ENCODE data around the gene PPP1R3E.

The PPP1R3E gene

GRCh38 chr14:23323838-23324454 lies 21.3 kb upstream of the PPP1R3E start:
- no peak for TF ChIP-seq FOXM1 (IDR thresholded peaks at IDR 0.05; ENCODE audit: borderline replicate concordance, low read depth)
- TF ChIP-seq TAF1 (IDR thresholded peaks at IDR 0.05; ENCODE audit: low read depth), result no peak
- no peak for TF ChIP-seq NFIC (IDR thresholded peaks at IDR 0.05)
- TF ChIP-seq EGR1 (IDR thresholded peaks at IDR 0.05), result no peak
- no peak for TF ChIP-seq TCF12 (IDR thresholded peaks at IDR 0.05; ENCODE audit: low read depth)
- TF ChIP-seq ZBTB7A (IDR thresholded peaks at IDR 0.05; ENCODE audit: low read depth), result no peak
- TF ChIP-seq RAD21 (IDR thresholded peaks at IDR 0.05; ENCODE audit: low read depth), result no peak
- TF ChIP-seq EP300 (IDR thresholded peaks at IDR 0.05; ENCODE audit: borderline replicate concordance), result no peak
- no peak for TF ChIP-seq YY1 (IDR thresholded peaks at IDR 0.05; ENCODE audit: low read depth)
- TF ChIP-seq CEBPB (IDR thresholded peaks at IDR 0.05), result no peak
- no peak for TF ChIP-seq MAX (IDR thresholded peaks at IDR 0.05)
- TF ChIP-seq, protein P1, sequence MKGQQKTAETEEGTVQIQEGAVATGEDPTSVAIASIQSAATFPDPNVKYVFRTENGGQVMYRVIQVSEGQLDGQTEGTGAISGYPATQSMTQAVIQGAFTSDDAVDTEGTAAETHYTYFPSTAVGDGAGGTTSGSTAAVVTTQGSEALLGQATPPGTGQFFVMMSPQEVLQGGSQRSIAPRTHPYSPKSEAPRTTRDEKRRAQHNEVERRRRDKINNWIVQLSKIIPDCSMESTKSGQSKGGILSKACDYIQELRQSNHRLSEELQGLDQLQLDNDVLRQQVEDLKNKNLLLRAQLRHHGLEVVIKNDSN (IDR thresholded peaks at IDR 0.05), result no peak
- no peak for TF ChIP-seq TEAD4 (IDR thresholded peaks at IDR 0.05)
- no peak for TF ChIP-seq CREB1 (IDR thresholded peaks at IDR 0.05; ENCODE audit: low read depth)
- TF ChIP-seq, protein P2, sequence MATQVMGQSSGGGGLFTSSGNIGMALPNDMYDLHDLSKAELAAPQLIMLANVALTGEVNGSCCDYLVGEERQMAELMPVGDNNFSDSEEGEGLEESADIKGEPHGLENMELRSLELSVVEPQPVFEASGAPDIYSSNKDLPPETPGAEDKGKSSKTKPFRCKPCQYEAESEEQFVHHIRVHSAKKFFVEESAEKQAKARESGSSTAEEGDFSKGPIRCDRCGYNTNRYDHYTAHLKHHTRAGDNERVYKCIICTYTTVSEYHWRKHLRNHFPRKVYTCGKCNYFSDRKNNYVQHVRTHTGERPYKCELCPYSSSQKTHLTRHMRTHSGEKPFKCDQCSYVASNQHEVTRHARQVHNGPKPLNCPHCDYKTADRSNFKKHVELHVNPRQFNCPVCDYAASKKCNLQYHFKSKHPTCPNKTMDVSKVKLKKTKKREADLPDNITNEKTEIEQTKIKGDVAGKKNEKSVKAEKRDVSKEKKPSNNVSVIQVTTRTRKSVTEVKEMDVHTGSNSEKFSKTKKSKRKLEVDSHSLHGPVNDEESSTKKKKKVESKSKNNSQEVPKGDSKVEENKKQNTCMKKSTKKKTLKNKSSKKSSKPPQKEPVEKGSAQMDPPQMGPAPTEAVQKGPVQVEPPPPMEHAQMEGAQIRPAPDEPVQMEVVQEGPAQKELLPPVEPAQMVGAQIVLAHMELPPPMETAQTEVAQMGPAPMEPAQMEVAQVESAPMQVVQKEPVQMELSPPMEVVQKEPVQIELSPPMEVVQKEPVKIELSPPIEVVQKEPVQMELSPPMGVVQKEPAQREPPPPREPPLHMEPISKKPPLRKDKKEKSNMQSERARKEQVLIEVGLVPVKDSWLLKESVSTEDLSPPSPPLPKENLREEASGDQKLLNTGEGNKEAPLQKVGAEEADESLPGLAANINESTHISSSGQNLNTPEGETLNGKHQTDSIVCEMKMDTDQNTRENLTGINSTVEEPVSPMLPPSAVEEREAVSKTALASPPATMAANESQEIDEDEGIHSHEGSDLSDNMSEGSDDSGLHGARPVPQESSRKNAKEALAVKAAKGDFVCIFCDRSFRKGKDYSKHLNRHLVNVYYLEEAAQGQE (IDR thresholded peaks at IDR 0.05; ENCODE audit: low read depth), result no peak

- TF ChIP-seq CREB1 (IDR thresholded peaks at IDR 0.05; ENCODE audit: low read depth) (no peak), TCF12 (IDR thresholded peaks at IDR 0.05; ENCODE audit: low read depth) (no peak), RAD21 (IDR thresholded peaks at IDR 0.05; ENCODE audit: low read depth) (no peak), TAF1 (IDR thresholded peaks at IDR 0.05; ENCODE audit: low read depth) (no peak), NFIC (IDR thresholded peaks at IDR 0.05) (no peak), EGR1 (IDR thresholded peaks at IDR 0.05) (no peak), TEAD4 (IDR thresholded peaks at IDR 0.05) (no peak), CEBPB (IDR thresholded peaks at IDR 0.05) (no peak)
- TF ChIP-seq, protein P1 (IDR thresholded peaks at IDR 0.05), result no peak
Measured at GRCh38 chr14:23322568-23323517, 20.2 kb upstream of the PPP1R3E start.

DNA sequence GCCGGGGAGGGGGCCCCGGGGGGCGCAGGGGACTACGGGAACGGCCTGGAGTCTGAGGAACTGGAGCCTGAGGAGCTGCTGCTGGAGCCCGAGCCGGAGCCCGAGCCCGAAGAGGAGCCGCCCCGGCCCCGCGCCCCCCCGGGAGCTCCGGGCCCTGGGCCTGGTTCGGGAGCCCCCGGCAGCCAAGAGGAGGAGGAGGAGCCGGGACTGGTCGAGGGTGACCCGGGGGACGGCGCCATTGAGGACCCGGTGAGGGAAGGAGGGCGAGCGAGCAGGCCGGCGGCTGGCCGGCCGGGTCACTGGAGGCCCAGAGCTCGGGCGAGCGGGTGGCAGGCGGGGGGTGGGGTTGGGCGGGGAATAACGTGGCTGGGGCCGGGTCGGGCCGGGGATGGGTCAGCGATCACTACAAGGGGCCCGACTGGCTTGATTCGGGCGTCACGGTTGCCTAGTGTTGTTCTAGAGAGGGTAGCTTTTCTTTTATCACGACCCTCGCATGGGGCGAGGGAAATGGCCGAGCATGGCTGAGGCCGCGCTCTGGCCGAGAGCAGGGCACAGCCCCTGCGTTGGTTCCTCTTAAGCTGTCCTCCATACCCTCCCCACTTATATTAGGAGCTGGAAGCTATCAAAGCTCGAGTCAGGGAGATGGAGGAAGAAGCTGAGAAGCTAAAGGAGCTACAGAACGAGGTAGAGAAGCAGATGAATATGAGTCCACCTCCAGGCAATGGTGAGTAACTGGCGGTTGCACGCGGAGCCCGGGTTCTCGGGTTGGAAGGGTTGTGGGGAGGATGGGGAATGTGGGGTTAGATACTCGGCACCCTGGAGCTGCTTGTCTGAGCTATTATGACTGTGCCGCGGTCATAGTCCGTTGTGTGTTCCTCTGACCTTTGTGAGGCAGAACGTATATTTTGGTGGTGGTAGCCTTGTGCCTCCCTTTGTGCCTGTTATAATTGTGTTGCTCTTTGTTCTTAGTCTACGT lies 19.2 kb upstream of the PPP1R3E start:
- peak; percentile 24; the same call in 1 of the 2 replicates for TF ChIP-seq ZBTB7A (IDR thresholded peaks at IDR 0.05; ENCODE audit: low read depth)
- no peak for TF ChIP-seq CEBPB (IDR thresholded peaks at IDR 0.05)
- TF ChIP-seq EGR1 (IDR thresholded peaks at IDR 0.05), result no peak
- TF ChIP-seq TAF1 (IDR thresholded peaks at IDR 0.05; ENCODE audit: low read depth), result peak; percentile 16; the same call in 1 of the 2 replicates
- TF ChIP-seq, protein P1 (IDR thresholded peaks at IDR 0.05), result no peak

DNA sequence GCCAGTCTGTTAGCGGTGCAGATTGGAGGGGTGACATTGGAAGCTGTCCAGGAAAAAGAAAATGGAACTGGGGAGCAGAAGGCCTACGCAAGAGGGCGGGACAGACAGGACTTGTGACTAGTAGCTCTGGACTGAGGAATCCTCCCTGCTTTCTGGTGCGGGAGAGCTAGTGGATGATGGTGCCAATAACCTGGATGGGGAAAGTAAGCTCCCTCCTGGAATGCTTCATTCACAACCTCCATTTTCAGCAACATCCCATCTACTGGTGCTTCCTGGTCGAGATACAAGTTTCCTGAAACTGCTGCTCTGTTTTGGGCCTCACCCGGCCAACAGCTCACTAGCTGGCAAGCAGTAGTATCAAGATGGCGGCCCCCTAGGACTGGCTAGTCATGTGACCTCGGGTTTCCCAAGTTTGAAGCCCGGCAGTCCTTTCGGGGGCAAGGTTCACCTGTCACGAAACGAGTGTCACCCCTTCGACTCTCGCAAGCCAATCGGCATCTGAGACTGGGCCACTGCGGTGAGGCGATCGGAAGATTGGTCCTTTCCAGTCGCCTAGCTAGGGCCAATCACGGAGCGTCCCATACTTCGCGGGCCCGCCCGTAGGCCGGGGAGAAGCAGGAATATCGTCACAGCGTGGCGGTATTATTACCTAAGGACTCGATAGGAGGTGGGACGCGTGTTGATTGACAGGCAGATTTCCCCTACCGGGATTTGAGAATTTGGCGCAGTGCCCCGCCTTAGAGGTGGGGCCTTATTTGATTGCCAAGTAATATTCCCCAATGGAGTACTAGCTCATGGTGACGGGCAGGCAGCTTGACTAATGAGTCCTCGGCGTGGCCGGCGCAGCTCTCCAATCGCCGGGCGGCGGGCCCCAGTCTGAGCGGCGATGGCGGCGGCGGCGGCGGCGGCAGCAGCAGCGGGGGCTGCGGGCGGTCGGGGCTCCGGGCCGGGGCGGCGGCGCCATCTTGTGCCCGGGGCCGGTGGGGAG lies 18.2 kb upstream of the PPP1R3E start, which contains the start of gene PABPN1:
PABPN1 (plus strand) TSS at position 874 of the 988 bp plus-strand sequence; CDS start at position 887, 13 bp downstream.
- TF ChIP-seq FOXM1 (IDR thresholded peaks at IDR 0.05; ENCODE audit: borderline replicate concordance, low read depth) (no peak), RAD21 (IDR thresholded peaks at IDR 0.05; ENCODE audit: low read depth) (no peak), TAF1 (IDR thresholded peaks at IDR 0.05; ENCODE audit: low read depth) (peak; percentile 64), EP300 (IDR thresholded peaks at IDR 0.05; ENCODE audit: borderline replicate concordance) (0 out of 2 replicates have a peak, but pooled peaks have one; percentile 23), YY1 (IDR thresholded peaks at IDR 0.05; ENCODE audit: low read depth) (peak; percentile 95), TEAD4 (IDR thresholded peaks at IDR 0.05) (no peak), NFIC (IDR thresholded peaks at IDR 0.05) (no peak; the same call in 1 of the 2 replicates), MAX (IDR thresholded peaks at IDR 0.05) (peak; percentile 63), TCF12 (IDR thresholded peaks at IDR 0.05; ENCODE audit: low read depth) (no peak), ZBTB7A (IDR thresholded peaks at IDR 0.05; ENCODE audit: low read depth) (no peak), CEBPB (IDR thresholded peaks at IDR 0.05) (0 out of 2 replicates have a peak, but pooled peaks have one; percentile 17), CREB1 (IDR thresholded peaks at IDR 0.05; ENCODE audit: low read depth) (peak; percentile 88), EGR1 (IDR thresholded peaks at IDR 0.05) (no peak)
- TF ChIP-seq, protein P1 (IDR thresholded peaks at IDR 0.05), result peak; percentile 96
